Measurements from ENCODE around the gene STK32C.

The STK32C gene

DNA sequence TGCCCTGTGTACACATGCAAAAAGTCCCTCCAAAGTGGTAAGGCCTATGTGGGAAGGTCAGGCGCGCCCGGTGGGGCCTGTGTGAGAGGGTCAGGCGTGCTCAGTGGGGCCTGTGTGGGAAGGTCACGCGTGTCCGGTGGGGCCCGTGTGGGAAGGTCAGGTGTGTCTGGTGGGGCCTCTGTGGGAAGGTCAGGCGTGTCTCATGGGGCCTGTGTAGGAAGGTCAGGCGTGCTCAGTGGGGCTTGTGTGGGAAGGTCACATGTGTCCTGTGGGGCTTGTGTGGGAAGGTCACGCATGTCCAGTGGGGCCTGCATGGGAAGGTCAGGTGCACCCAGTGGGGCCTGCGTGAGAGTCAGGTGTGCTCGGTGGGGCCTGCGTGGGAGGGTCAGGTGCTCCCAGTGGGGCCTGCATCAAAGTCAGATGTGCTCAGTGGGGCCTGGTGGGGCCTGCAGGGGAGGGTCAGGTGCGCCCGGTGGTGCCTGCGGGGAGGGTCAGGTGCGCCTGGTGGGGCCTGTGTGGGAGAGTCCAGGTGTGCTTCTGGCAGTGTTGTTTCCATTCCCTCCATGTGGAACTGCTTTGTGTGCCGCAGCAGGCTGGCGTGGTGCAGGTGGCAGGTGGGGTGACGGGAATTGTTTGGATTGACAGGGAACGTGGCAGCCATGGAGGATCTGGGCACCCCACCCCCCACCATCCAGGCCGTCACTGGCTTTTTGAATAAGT, 39.6 kb upstream of the STK32C start:
- no peak for ATAC-seq
- TF ChIP-seq, protein P1, sequence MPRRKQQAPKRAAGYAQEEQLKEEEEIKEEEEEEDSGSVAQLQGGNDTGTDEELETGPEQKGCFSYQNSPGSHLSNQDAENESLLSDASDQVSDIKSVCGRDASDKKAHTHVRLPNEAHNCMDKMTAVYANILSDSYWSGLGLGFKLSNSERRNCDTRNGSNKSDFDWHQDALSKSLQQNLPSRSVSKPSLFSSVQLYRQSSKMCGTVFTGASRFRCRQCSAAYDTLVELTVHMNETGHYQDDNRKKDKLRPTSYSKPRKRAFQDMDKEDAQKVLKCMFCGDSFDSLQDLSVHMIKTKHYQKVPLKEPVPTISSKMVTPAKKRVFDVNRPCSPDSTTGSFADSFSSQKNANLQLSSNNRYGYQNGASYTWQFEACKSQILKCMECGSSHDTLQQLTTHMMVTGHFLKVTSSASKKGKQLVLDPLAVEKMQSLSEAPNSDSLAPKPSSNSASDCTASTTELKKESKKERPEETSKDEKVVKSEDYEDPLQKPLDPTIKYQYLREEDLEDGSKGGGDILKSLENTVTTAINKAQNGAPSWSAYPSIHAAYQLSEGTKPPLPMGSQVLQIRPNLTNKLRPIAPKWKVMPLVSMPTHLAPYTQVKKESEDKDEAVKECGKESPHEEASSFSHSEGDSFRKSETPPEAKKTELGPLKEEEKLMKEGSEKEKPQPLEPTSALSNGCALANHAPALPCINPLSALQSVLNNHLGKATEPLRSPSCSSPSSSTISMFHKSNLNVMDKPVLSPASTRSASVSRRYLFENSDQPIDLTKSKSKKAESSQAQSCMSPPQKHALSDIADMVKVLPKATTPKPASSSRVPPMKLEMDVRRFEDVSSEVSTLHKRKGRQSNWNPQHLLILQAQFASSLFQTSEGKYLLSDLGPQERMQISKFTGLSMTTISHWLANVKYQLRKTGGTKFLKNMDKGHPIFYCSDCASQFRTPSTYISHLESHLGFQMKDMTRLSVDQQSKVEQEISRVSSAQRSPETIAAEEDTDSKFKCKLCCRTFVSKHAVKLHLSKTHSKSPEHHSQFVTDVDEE (CRISPR knock-in tag; IDR thresholded peaks at IDR 0.05): no peak
- TF ChIP-seq, protein P2, sequence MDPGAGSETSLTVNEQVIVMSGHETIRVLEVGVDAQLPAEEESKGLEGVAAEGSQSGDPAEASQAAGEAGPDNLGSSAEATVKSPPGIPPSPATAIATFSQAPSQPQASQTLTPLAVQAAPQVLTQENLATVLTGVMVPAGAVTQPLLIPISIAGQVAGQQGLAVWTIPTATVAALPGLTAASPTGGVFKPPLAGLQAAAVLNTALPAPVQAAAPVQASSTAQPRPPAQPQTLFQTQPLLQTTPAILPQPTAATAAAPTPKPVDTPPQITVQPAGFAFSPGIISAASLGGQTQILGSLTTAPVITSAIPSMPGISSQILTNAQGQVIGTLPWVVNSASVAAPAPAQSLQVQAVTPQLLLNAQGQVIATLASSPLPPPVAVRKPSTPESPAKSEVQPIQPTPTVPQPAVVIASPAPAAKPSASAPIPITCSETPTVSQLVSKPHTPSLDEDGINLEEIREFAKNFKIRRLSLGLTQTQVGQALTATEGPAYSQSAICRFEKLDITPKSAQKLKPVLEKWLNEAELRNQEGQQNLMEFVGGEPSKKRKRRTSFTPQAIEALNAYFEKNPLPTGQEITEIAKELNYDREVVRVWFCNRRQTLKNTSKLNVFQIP (CRISPR knock-in tag; IDR thresholded peaks at IDR 0.05; ENCODE audit: borderline replicate concordance, low read depth): no peak

DNA sequence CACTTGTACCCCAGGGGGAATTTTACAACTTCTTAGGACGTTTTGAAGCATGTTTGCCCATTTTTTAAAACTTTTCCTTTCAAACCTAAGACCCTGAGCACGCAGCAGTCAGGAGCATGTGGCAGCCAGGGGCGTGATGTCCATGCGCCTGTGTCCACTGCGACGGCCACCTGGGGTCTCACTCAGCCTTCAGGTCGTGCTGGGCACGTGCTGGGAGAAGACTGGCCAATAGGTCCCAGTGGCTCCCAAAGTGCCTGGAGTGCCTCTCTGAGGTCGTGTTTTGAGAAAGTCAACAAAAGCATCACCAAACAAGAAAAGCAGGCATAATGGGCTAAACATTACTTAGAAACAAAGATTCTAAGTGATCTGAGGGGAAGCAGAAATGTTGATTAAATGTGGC, 39.1 kb upstream of the STK32C start:
- TF ChIP-seq ESRRG (CRISPR knock-in tag; IDR thresholded peaks at IDR 0.05): no peak
- TF ChIP-seq, protein P3, sequence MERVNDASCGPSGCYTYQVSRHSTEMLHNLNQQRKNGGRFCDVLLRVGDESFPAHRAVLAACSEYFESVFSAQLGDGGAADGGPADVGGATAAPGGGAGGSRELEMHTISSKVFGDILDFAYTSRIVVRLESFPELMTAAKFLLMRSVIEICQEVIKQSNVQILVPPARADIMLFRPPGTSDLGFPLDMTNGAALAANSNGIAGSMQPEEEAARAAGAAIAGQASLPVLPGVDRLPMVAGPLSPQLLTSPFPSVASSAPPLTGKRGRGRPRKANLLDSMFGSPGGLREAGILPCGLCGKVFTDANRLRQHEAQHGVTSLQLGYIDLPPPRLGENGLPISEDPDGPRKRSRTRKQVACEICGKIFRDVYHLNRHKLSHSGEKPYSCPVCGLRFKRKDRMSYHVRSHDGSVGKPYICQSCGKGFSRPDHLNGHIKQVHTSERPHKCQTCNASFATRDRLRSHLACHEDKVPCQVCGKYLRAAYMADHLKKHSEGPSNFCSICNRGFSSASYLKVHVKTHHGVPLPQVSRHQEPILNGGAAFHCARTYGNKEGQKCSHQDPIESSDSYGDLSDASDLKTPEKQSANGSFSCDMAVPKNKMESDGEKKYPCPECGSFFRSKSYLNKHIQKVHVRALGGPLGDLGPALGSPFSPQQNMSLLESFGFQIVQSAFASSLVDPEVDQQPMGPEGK (CRISPR knock-in tag; IDR thresholded peaks at IDR 0.05; ENCODE audit: borderline replicate concordance): no peak
- TF ChIP-seq GLIS3 (CRISPR knock-in tag; IDR thresholded peaks at IDR 0.05): no peak
- TF ChIP-seq OSR1 (CRISPR knock-in tag; IDR thresholded peaks at IDR 0.05): no peak
- no peak for TF ChIP-seq BACH2 (CRISPR knock-in tag; IDR thresholded peaks at IDR 0.05; ENCODE audit: borderline replicate concordance)
- no peak for TF ChIP-seq CSDC2 (CRISPR knock-in tag; IDR thresholded peaks at IDR 0.05)
- TF ChIP-seq ZFP3 (CRISPR knock-in tag; IDR thresholded peaks at IDR 0.05): no peak
- no peak for TF ChIP-seq ZNF8 (CRISPR knock-in tag; IDR thresholded peaks at IDR 0.05)
- TF ChIP-seq ZFP30 (CRISPR knock-in tag; IDR thresholded peaks at IDR 0.05): no peak
- TF ChIP-seq, protein P4, sequence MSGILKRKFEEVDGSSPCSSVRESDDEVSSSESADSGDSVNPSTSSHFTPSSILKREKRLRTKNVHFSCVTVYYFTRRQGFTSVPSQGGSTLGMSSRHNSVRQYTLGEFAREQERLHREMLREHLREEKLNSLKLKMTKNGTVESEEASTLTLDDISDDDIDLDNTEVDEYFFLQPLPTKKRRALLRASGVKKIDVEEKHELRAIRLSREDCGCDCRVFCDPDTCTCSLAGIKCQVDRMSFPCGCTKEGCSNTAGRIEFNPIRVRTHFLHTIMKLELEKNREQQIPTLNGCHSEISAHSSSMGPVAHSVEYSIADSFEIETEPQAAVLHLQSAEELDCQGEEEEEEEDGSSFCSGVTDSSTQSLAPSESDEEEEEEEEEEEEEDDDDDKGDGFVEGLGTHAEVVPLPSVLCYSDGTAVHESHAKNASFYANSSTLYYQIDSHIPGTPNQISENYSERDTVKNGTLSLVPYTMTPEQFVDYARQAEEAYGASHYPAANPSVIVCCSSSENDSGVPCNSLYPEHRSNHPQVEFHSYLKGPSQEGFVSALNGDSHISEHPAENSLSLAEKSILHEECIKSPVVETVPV (CRISPR knock-in tag; IDR thresholded peaks at IDR 0.05): no peak
- no peak for ATAC-seq

DNA sequence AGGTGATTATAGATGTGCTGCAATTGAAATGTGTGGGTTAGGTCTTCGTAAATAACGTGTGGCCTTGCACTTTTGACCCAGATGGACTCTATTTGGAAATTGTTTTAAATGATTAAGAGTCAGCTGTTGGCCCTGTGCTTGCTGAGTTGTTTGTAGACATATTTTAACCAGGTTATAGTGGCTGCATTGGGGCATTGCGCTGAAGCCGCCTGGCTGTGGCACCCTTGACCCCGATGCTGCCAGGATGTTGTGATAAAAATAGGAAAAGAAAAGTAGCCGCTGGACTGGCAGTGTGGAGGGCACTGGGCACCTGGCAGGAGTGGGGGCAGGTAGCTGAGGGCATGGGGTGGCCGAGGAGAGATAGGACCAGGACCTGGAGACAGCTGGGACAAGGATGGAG, 37.6 kb upstream of the STK32C start:
- TF ChIP-seq ZNF70 (CRISPR knock-in tag; IDR thresholded peaks at IDR 0.05) (no peak), ZFP30 (CRISPR knock-in tag; IDR thresholded peaks at IDR 0.05) (no peak), TOX (CRISPR knock-in tag; IDR thresholded peaks at IDR 0.05; ENCODE audit: borderline replicate concordance) (no peak), BACH2 (CRISPR knock-in tag; IDR thresholded peaks at IDR 0.05; ENCODE audit: borderline replicate concordance) (no peak), SNAI2 (CRISPR knock-in tag; IDR thresholded peaks at IDR 0.05) (no peak), RARB (CRISPR knock-in tag; IDR thresholded peaks at IDR 0.05) (no peak), ISL1 (CRISPR knock-in tag; IDR thresholded peaks at IDR 0.05) (no peak), OSR1 (CRISPR knock-in tag; IDR thresholded peaks at IDR 0.05) (no peak), ZNF565 (CRISPR knock-in tag; conservative IDR thresholded peaks at IDR 0.05; ENCODE audit: low read depth) (no peak), ZFP3 (CRISPR knock-in tag; IDR thresholded peaks at IDR 0.05) (no peak)
- TF ChIP-seq, protein P4 (CRISPR knock-in tag; IDR thresholded peaks at IDR 0.05): no peak
- TF ChIP-seq, protein P2 (CRISPR knock-in tag; IDR thresholded peaks at IDR 0.05; ENCODE audit: borderline replicate concordance, low read depth): no peak
- no peak for ATAC-seq

All from SK-N-SH treated with all-trans-retinoic acid at 6 μM for 48 hours (cell line).